Measurements from ENCODE around the gene DNAJC1.

Gene DNAJC1

DNA sequence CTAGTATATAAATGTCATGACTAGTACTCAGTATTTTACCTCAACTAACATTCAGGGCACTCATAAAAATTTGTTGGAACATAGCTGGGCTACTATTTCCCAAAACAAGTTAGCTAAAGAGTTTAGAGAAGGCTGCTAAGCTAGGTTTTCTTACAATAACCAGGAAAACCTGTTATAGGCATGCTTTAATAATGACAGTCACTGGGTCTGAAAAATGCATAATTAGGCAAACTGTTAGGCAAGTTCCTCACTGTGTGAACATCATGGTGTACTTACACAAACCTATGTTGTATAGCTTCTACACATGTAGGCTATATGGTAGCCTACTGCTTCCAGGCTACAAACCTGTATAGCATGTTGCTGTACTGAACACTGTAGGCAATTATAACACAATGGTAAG, 79.0 kb downstream of the DNAJC1 start:
- no peak overlapping the region for H3K4me3 ChIP-seq (ENCODE audit: insufficient read depth, low read length, poor library complexity, severe bottlenecking)

DNA sequence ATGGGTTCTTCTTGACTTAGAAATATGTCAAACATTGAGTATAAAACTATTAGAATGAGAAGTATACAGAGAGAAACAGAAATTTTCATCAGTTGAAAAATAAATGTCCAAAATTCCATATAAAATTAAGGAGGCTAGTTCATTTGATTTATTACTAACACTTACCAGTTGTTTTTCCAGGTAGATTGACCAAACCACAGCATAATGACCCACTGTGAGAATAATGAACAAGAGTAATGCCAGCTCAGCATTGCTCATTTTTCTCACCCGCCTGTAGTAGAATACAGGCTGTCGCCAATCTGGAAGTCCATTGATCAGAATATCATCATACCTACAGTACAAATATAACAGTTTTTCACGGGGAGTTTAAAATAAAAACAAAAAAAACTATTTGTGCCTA, 82.9 kb downstream of the DNAJC1 start:
- Histone ChIP-seq H2AFZ (ENCODE audit: low read depth, low read length, severe bottlenecking) (no peak overlapping the region), H3K4me3 (ENCODE audit: insufficient read depth, low read length, poor library complexity, severe bottlenecking) (no peak overlapping the region), H3K9me2 (replicated peaks; ENCODE audit: insufficient read depth, low read length) (no peaks in the 10 kb centered on the region), H3K36me3 (ENCODE audit: low read length) (no peaks in the 10 kb centered on the region; the same call in 1 of the 2 replicates), H3K9me3 (ENCODE audit: insufficient read depth, low read length) (no peaks in the 10 kb centered on the region), H3K27me3 (ENCODE audit: low read length) (no peaks in the 10 kb centered on the region), H4K20me1 (ENCODE audit: low read depth, low read length) (0 out of 2 replicates have a peak, but pooled peaks cover 3% of the 10 kb centered on the region), H3K9ac (ENCODE audit: low read length) (no peak overlapping the region), H3K4me2 (ENCODE audit: low read depth, low read length, poor library complexity, severe bottlenecking) (no peak overlapping the region), H3K27ac (ENCODE audit: low read depth, low read length) (no peak overlapping the region), H3K79me2 (ENCODE audit: insufficient read depth, low read length) (no peaks in the 10 kb centered on the region), H3F3A (ENCODE audit: insufficient read depth) (no peaks in the 10 kb centered on the region)
- no peak for TF ChIP-seq EZH2phosphoT487 (conservative IDR thresholded peaks at IDR 0.05; ENCODE audit: low read length)
- TF ChIP-seq, protein P1, sequence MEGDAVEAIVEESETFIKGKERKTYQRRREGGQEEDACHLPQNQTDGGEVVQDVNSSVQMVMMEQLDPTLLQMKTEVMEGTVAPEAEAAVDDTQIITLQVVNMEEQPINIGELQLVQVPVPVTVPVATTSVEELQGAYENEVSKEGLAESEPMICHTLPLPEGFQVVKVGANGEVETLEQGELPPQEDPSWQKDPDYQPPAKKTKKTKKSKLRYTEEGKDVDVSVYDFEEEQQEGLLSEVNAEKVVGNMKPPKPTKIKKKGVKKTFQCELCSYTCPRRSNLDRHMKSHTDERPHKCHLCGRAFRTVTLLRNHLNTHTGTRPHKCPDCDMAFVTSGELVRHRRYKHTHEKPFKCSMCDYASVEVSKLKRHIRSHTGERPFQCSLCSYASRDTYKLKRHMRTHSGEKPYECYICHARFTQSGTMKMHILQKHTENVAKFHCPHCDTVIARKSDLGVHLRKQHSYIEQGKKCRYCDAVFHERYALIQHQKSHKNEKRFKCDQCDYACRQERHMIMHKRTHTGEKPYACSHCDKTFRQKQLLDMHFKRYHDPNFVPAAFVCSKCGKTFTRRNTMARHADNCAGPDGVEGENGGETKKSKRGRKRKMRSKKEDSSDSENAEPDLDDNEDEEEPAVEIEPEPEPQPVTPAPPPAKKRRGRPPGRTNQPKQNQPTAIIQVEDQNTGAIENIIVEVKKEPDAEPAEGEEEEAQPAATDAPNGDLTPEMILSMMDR (IDR thresholded peaks at IDR 0.05; ENCODE audit: insufficient read depth, low read length, poor library complexity, severe bottlenecking) = no peak

More for the DNA sequence above, 79.0 kb downstream of the DNAJC1 start:
- Histone ChIP-seq H3K9ac (ENCODE audit: low read length) (no peak overlapping the region), H3K36me3 (ENCODE audit: low read length) (0 out of 2 replicates have a peak, but pooled peaks cover 3% of the 10 kb centered on the region), H3F3A (ENCODE audit: insufficient read depth) (no peaks in the 10 kb centered on the region), H3K27ac (ENCODE audit: low read depth, low read length) (no peak overlapping the region), H3K27me3 (ENCODE audit: low read length) (no peaks in the 10 kb centered on the region), H3K9me2 (replicated peaks; ENCODE audit: insufficient read depth, low read length) (no peaks in the 10 kb centered on the region), H3K9me3 (ENCODE audit: insufficient read depth, low read length) (no peaks in the 10 kb centered on the region), H2AFZ (ENCODE audit: low read depth, low read length, severe bottlenecking) (no peak overlapping the region), H4K20me1 (ENCODE audit: low read depth, low read length) (peaks cover 7% of the 10 kb centered on the region; the same call in 1 of the 2 replicates), H3K4me2 (ENCODE audit: low read depth, low read length, poor library complexity, severe bottlenecking) (no peak overlapping the region), H3K79me2 (ENCODE audit: insufficient read depth, low read length) (no peaks in the 10 kb centered on the region)
- TF ChIP-seq, protein P1 (IDR thresholded peaks at IDR 0.05; ENCODE audit: insufficient read depth, low read length, poor library complexity, severe bottlenecking) = no peak
- TF ChIP-seq EZH2phosphoT487 (conservative IDR thresholded peaks at IDR 0.05; ENCODE audit: low read length) = no peak

DNA sequence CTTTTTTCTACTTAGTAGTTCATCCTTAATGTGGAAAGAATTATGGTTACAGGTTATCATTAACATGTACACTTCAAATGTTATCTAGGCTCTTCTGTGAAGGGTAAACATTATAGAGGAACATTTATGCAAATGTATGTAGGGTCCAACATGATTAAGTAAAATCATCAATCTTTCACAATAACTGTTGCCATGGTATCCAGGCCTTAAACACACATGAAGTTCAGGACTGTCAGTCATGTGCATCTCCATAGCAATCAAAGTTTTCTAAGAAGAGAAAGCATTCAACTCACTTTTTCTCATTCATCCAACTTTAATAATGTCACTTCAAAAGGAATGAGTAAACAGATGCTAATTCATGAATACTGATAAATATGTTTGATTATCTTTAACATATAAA, 83.6 kb downstream of the DNAJC1 start:
- H3K9ac ChIP-seq (ENCODE audit: low read length) = no peak overlapping the region
- no peaks in the 10 kb centered on the region; the same call in 1 of the 2 replicates for H3K36me3 ChIP-seq (ENCODE audit: low read length)
- H3K9me2 ChIP-seq (replicated peaks; ENCODE audit: insufficient read depth, low read length) = no peaks in the 10 kb centered on the region
- 0 out of 2 replicates have a peak, but pooled peaks cover 3% of the 10 kb centered on the region for H4K20me1 ChIP-seq (ENCODE audit: low read depth, low read length)
- H3K27me3 ChIP-seq (ENCODE audit: low read length) = no peaks in the 10 kb centered on the region
- no peak overlapping the region for H3K4me2 ChIP-seq (ENCODE audit: low read depth, low read length, poor library complexity, severe bottlenecking)
- H3K4me3 ChIP-seq (ENCODE audit: insufficient read depth, low read length, poor library complexity, severe bottlenecking) = no peak overlapping the region
- H3K9me3 ChIP-seq (ENCODE audit: insufficient read depth, low read length) = no peaks in the 10 kb centered on the region
- no peak overlapping the region for H2AFZ ChIP-seq (ENCODE audit: low read depth, low read length, severe bottlenecking)
- TF ChIP-seq, protein P1 (IDR thresholded peaks at IDR 0.05; ENCODE audit: insufficient read depth, low read length, poor library complexity, severe bottlenecking) = no peak
- TF ChIP-seq EZH2phosphoT487 (conservative IDR thresholded peaks at IDR 0.05; ENCODE audit: low read length) = no peak
- no peaks in the 10 kb centered on the region for H3F3A ChIP-seq (ENCODE audit: insufficient read depth)
- no peak overlapping the region for H3K27ac ChIP-seq (ENCODE audit: low read depth, low read length)
- H3K79me2 ChIP-seq (ENCODE audit: insufficient read depth, low read length) = no peaks in the 10 kb centered on the region
